Esophagus muscularis mucosa (tissue), 3 donors: ENCODE results near the gene EFNB1.

Experiments
- CTCF ChIP-seq, 3 experiments: fragments of 200-600 bp in 2 of 3; fragments of 450-650 bp in 1 of 3; sonication (generic) in 2 of 3; IDR thresholded peaks; one replicate each; pipeline ENCODE4 v1.5.1; 2017 to 2019; ENCODE audit warnings: antibody characterized with exemption in 3 of 3, mild to moderate bottlenecking in 2 of 3, moderate library complexity in 1 of 3
- POLR2A ChIP-seq: fragments of 450-650 bp; IDR thresholded peaks from one replicate; pipeline ENCODE4 v1.6.1; 2017; ENCODE audit warnings: antibody characterized with exemption, moderate library complexity, mild to moderate bottlenecking, low read depth
- POLR2AphosphoS5 ChIP-seq, 2 donors: sonication (generic); formaldehyde crosslinking; IDR thresholded peaks; one replicate each; pipeline ENCODE4 v1.6.1; 2017; ENCODE audit warnings: antibody characterized with exemption in 2 of 2

GRCh38 chrX:68883800-68884199 is 55.0 kb downstream of the EFNB1 start:
- TF ChIP-seq CTCF (IDR thresholded peaks at IDR 0.05) (no peak), POLR2AphosphoS5 (IDR thresholded peaks at IDR 0.05) (no peak), POLR2A (no peak)
